Embryonic facial prominence (tissue), 1 donor: ENCODE measurements around the gene PTRH1.

Experiments
- DNase-seq: peaks from one replicate; pipeline ENCODE4 v3.0.0-alpha.2; 2016; ENCODE audit errors: extremely low spot score

PTRH1 gene

DNA sequence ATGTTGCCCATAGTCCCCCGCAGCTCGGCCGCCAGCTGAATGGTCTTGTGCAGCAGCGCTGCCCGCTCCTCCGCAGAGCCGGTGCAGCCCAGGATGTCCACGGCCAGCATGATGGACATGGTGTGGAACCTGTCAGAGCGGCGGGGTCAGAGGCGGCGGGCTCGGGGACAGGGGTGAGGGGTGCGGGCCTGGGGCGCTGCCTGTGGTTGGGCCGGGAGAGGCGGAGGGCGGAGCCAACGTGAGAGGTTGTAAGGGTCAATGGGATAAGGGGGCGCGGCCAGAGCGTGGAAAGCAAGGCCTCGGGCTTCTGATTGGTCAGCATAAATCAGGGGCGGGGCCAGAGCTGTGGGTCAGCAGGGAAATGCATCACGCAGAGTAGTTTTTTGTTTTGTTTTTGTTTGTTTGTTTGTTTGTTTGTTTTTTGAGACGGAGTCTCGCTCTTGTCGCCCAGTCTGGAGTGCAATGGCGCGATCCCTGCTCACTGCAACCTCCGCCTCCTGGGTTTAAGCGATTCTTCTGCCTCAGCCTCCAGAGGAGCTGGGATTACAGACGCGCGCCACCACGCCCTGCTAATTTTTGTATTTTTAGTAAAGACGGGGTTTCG is 26.5 kb upstream of the PTRH1 start:
- no peak for DNase-seq

DNA sequence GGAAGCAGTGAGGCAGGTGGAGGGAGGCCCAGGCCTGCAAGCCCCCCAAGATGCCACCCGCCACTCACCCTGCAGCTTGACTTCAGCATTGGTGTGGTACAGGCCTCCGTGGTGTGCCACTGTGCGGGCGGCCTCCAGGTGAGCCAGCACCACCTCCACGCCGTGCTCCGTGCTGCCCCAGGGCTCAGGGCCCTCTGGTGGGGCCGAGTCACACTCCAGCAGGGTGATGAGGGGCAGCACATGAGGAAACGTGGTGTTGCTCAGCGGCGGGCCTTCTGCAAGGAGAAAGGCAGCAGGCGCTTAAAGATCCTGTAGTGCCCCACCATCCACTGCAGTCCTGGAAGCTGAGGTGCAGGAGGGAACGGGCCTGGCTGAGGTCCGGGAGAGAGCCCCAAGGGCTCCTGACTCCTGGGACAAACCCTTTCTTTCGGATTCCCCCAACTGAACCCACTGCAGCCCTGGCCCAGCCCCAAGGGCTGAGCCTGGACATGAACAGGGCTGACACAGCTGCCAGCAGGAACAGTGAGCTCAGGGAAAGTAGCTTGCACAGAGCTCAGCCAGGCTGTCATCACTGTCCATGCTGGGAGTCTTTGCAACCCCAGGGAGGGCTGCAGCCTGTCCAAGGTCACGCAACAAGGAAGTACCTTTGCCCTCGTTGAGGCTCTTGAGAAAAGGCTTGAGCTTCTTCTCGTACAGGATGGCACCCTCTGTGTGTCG is 24.3 kb upstream of the PTRH1 start:
- DNase-seq, result no peak

DNA sequence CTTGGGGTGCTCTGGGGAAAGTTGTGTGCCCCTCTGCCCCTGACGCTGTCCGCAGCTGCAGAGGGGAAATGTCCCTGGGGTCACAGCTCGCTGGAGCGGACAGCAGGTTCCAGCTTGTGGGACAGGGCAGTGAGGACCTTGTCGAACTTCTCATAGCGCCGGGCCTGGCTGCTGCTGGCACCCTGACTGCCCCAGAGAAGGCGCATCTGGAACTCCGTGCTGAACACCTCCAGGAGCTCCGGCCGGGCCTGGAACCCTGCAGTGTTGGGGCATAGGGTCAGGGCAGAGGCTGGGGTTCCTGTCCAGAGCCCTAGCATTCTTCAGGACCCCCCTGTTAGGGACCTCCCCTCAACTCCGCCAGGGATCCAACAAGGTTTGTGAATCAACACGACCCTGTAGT is 23.2 kb upstream of the PTRH1 start:
- DNase-seq, result no peak

DNA sequence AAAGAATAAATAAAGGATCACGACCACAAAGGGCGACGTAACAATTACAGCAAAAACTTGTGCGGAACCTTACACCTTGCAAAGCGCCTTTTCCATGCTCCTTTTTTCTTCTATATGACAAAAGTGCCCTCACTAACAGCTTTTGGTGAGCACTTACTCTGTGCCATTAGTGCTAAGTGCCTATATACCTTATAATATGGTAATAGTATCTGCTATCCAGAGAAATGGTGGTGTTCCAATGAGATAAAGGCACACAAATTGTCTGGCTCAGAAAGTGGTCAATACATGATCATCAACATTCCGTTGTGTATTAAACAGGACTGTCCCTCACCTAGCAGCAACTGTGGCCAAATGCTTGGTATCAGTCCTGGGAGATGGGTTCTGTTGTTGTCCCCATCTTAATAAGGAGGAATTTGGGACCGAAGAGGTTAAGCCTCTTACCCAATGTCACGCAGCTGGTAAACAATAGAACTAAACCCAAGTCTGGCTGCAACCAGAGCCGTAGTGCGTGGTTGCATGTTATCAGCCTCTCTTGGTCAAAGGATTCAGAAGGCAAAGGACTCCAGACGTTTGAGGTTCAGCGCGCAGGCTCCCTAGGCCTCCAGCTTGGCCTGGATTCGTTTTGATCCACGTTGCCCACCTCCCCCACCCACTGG is 20.2 kb upstream of the PTRH1 start:
- no peak for DNase-seq

DNA sequence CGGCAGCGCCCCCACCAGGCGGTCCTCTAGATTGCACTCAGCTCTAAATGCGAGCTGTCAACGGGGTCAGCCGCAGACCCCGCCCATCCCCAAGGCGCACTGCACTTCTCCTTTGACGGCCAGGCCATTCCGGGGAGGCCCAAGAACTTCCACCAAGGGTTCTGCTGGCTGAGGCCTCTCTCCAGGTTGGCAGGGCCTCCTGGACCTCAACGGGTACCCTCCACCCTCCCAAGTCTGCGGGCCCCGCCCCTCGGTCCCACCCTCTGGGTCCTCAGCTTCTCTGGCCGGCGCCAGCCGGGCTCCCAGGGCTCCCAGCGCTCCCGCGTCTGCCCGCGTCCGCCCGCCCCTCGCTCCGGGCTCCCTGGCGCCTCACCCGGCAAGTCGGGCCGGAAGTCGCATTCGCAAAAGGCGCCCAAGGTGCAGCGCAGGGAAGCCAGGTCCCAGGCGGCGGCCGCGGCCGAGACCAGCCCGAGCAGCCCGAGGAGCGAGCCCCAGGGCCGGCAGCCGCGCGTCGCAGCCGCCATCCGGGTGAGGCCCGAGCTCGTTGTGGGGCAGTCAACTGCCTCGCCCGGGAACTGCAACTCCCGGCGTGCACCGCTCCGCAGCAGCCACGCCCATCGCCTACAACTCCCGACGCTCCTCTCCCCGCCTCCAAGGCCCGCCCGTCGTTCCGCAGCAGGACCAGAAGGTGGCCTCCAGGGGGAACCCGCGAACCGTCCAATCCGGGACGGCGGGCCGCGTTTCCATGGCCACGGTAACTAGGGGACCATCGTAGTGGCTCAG is 19.5 kb upstream of the PTRH1 start, which contains the start of gene TOR2A:
Gene TOR2A, minus strand, starts transcription at position 548 of the 783 bp plus-strand sequence. Its CDS starts 24 bp downstream, at position 524.
- peak; percentile 98 for DNase-seq

DNA sequence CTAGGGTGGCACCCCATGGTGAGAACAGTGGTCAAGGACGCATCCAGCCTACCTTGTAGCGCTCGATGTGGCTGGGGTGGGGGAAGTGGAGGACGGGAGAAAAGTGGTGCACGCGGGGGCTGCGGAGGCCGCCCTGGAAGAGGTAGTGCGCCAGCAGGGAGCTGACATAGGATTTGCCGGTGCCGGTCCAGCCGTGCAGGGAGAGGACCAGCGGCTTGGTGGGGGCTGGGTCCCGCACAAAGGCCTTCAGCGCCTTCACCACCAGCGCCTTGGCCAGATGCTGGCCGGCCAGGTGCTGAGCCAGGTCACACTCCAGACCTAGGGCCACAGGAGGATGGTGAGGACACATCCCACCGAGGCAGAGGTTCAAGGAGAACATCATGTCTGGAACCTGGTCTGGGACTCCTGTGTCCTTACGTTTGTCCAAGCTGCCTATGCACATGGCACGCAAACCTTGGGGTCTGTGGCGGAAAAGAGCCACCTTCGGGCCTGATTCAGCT is 18.8 kb upstream of the PTRH1 start:
- DNase-seq, result no peak

DNA sequence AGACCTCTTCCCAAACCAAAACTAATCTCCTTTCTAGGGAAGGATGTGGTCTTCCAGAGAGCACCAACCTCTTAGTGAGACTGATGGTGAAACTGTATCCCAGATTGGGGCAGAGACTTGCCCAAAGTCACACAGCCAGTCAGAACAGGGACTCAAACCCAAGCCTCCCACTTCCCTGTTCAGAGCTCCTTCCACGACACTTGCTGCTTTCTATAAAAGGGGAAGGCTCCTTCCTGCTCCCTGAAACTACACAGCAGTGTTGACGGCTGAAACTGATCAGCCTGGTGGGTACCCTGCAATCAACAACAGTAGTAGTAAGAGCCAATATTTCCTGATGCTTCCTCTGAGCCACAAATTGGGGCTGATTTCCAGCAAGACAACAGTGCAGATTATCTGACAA is 18.2 kb upstream of the PTRH1 start:
- no peak for DNase-seq

DNA sequence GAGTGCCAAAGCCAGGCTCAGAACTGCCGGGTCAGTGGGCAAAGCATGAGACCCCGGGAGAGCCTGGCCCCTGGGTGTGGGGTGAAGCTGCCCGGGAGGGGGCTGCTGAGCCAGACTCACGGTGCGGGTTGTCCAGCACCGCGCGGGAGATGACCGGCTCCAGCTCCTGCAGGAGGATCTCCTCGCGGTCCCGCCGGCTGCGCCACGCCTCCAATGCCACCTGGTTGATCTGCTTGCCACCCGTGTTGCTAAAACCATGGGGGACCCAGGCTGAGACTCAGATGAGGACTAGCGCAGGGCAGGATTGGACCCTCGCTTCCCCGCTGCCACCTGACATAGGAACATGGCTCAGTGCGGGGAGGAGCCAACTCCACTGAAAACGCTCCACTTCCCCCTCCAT is 17.0 kb upstream of the PTRH1 start:
- DNase-seq, result no peak

DNA sequence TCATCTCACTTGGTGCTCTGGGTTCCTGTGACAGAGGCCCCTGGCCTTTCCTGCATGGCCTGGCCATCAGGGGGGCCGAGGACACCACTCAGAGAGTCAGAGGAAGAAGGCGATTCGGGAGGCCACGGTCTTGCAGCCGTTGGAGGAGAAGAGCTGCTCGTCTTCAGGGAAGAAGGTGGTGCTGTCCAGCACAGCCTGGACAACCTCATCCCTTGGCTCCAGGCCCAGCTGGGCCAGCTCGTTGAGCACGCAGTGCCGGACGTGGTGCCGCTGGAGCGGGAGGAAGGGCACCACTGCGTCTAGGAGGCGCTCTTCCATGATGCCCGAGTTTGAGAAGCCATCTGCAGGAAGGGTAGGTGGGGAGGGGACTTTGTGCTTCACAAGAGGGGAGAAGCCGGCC is 16.5 kb upstream of the PTRH1 start:
- no peak for DNase-seq

DNA sequence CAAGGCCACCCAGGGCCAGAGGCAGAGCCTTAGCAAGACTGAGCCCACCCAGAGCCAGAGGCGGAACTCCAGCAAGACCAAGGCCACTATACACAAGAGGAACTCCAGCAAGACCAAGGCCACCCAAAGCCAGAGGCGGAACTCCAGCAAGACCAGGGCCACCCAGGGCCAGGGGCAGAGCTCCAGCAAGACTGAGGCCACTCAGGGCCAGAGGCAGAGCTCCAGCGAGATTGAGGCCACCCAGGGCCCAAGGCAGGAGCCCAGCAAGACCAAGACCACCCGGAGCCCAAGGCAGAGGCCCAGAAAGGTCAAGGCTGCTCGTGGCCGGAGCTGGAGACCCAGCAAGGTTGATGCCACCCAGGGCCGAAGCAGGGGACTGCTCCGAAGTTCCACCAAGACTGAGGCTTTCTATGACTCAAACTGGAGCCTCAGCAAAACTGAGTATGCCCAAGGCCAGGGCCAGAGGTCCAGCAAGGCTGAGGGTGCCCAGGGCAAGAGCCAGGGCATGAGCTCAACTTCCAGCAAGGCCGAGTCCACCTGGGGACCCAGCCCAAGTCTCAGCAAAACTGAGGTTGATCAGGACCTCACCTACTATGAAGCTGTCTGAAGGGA is 15.4 kb upstream of the PTRH1 start:
- no peak for DNase-seq

DNA sequence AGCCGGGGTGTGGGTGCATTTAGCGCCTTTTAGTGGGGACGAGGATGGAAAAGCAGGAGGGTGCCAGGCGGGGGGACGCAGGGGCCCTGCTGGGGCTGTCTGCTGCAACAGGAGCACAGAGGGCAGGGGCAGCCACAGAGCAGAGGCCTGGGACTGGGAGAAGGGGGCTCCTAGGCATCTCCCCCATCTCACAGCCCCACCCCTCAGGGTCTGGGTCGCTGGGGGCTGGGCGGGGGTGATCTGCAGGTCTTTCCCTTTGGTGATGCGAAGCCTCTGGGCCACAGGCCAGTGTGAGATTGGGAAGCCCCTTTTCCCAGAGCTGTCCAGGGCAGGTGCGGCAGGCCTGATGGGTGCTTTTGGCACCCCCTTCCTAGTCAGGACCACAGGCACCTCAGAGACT is 14.8 kb upstream of the PTRH1 start:
- DNase-seq, result no peak

DNA sequence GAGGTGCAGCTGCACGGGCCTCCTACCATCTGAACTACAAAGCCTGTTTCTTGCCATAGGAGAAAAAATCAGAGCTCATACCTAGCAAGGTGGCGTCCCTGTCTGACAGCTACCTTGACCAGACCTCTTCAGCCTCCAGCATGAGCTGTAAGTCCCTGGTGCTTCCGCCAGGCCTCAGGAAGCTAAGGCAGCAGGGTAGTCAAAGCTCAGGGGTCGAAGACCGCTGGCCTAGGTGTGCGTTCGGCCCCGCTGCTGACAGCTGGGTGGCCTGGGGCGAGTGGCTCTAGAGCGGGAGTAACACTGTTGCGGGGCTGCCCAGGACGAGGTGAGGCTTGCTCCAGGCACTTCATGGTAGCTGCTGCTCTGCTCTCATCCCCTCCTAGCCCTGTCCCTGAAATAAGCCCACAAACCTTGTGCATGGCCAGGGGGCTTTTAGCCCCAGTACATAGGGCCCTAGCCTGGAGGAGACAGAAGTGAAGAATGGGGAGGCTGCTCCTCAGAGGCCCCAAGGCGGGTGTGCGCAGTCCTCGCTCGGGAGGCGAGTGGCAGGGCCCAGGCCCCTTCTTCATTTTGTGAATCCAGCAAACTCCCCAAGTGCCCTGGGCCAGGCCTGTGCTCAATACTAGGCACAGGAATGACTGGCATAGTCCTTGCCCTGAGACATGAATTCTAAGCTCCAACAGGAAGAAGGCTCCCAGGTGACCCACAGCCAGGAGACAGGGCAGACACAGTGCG is 14.2 kb upstream of the PTRH1 start:
- no peak for DNase-seq

DNA sequence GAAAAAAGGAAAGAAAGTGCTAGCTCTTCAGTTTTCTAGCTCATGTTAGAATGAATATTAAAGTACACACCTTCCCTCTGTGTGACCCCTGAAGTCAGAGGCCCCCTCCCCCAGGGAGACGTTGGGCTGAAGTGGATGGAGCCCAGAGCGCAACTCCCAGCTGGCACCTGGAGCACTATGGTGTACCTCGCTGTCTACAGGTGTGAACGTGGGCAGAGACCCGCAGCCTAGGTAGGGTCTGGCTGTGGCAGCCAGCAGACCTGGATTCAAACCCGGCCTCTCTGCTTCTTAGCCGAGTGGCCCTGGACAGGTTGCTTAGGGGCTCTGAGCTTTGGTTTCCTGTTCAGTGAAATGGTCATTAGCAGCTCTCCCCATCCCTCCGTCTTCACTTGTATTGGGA is 13.3 kb upstream of the PTRH1 start:
- no peak for DNase-seq

DNA sequence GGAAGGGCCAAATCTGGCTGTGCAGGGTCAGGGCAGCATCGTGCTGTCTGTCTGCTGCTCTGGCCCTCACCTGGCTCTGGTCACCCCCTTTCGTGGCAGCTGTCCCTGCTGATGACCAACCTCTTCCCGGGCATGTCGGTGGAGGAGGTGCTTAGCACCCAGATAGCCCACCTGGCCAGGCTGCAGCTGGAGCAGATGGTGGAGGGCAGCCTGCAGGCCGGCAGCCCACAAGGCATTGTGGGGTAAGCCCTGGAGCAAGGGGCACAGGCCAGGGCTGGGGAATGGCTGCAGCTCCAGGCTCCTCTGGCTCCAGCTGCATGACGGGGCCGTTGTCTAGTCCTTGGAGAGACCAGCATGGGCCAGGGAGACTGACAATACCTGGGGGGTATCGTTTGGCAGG is 11.4 kb upstream of the PTRH1 start:
- DNase-seq, result no peak

DNA sequence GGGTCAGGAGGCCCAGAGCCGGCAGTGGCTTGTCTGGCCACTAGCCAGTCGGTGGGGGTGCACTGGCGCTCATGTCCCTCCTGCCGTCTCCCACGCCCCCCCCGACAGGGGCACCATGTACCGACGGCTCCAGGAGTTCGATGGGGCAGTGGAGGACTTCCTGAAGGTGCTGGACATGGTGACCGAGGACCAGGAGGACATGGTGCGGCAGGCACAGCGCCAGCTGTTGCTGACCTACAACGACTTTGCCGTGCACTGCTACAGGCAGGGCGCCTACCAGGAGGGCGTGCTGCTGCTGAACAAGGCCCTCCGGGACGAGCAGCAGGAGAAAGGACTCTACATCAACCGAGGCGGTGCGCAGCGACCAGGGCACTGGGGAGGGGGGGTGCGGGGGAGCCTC is 8.5 kb upstream of the PTRH1 start:
- DNase-seq, result no peak

DNA sequence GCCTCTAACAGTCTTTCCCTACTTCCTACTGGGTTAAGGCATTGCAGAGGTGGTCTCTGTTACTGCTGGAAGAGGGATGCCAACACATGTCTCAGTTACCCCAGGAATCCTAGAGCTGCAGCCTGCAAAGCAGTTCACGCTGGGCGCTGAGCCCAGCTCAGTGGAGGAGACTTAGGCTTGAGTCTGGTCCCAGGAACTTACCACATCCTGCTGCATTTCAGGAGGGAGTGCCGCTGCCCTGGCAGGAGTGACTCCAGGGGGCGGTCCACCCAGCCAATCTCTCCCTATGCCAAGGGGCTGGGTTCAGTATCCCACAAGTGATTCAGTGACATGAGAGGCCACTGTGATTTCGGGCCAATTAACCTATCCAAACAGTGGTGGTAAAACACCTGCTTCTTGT is 8.0 kb upstream of the PTRH1 start:
- DNase-seq, result no peak

DNA sequence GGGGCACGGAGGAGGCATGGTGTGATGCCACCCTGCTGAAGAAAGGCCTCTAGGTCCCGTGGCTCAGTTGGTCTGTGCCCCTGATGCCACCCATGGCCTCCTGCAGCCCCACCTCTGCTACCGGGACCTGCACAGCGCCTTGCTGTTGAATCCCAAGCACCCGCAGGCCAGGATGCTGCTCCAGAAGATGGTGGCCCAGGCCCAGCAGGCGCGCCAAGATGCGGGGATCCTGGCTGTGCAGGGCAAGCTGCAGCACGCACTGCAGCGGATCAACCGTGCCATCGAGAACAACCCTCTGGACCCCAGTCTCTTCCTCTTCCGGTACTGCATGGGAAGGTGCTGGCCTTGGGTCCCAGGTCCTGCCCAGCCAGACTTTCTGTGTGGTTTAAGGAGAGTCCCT is 7.5 kb upstream of the PTRH1 start:
- no peak for DNase-seq

DNA sequence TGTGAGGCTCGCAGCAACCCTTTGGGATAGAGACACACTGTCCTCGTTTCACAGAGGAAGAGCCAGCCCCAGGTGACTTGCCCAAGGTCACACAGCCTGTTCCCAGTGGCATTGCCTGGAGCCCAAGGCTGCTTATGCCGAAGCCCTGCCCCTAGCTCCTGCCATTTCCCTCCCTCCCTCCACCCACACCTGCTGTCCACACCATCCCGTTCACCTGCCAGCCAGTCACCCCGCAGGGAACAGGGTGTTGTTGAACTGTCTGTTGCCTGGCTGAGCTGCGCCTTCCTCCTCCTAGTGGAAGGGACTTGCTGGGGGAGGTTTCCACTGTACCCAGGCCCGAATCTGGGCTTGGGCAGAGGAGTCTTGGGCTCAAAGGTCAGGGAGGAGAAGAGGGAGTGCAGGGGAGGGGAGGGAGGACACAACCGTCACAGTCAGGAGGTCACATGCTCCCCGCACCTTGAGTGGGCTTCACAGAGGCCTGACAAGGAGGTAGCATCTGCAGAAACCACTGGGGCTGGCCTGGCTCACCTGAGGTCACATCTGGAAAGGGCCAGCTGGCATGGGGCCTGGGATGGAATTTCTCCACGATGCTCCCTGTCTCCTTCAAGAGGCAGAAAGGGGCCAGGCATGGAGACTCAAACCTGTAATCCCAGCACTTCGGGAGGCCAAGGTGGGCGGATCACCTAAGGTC is 6.7 kb upstream of the PTRH1 start:
- DNase-seq, result no peak

DNA sequence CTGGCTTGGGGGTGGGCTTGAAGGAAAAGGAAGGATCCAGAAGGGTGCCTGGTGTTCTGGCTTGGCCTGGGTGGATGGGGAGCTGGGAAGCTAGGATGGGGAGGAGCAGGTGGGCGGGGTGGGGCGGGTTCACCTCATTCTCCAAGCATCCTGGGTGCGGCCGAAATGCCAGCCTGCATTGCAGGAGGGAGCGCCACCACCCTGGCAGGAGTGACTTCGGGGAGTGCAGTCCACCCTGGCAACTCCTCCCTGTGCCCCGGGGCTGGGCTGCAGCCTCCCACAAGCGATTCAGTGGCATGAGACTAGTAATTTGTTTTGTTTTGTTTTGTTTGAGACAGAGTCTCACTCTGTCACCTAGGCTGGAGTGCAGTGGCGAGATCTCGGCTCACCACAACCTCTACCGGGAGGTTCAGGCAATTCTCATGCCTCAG is 5.9 kb upstream of the PTRH1 start:
- DNase-seq, result no peak

DNA sequence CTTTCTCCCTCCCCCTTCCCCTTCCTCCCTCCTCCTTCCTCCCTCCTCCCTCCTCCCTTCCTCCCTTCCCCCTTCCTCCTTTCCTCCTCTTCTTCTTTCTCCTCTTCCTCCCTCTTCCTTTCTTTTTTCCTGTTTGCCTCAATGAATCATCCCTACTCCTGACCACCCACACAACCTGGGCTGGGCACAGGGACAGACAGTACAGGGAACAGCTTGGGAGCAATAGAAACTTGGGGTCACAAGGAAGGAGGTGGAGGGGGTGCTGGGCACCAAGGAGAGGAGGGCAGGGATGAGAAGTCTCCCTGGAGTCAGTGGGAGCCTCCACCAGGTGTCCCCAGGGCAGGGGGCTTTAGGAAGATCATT is 5.4 kb upstream of the PTRH1 start:
- DNase-seq, result no peak
